HepG2 (cell line): Measurements from ENCODE around the gene FUOM. TPM values are rescaled to one million over a fixed set of nuclear protein-coding genes. Genes with fewer than 3 reads are reported as not detected.
A peak's percentile ranks its signal among the peaks of the same experiment; 100 is the strongest.

Source experiments
- ARNT ChIP-seq: fragments of 450-650 bp; IDR thresholded peaks from 2 replicates; pipeline ENCODE4 v1.6.1; 2017
- CC2D1A ChIP-seq: sonication (generic); formaldehyde crosslinking; IDR thresholded peaks from 2 replicates; pipeline ENCODE4 v1.8.1; 2023; ENCODE audit warnings: mild to moderate bottlenecking, missing genetic modification reagents
- CENPT ChIP-seq: sonication (generic); formaldehyde crosslinking; IDR thresholded peaks from 2 replicates; pipeline ENCODE4 v1.8.0; 2022; ENCODE audit warnings: low read depth, mild to moderate bottlenecking, moderate library complexity, missing genetic modification reagents
- EHMT2 ChIP-seq: fragments of 200-600 bp; sonication (generic); IDR thresholded peaks from 2 replicates; pipeline ENCODE4 v1.7.0; 2017; ENCODE audit warnings: antibody characterized with exemption, low read depth, low read length, borderline replicate concordance
- GZF1 ChIP-seq: sonication (generic); formaldehyde crosslinking; IDR thresholded peaks from 2 replicates; pipeline ENCODE4 v1.5.1; 2020; ENCODE audit warnings: mild to moderate bottlenecking, missing genetic modification reagents
- HNRNPLL ChIP-seq: fragments of 200-400 bp; formaldehyde crosslinking; IDR thresholded peaks from 2 replicates; pipeline ENCODE4 v1.6.1; 2017; ENCODE audit warnings: mild to moderate bottlenecking, low read depth, low read length; ENCODE audit not compliant: poor library complexity, severe bottlenecking
- KLF12 ChIP-seq: sonication (generic); formaldehyde crosslinking; IDR thresholded peaks from 2 replicates; pipeline ENCODE4 v1.4.0; 2020; ENCODE audit warnings: missing genetic modification reagents, borderline replicate concordance
- MTA1 ChIP-seq: sonication (generic); formaldehyde crosslinking; IDR thresholded peaks from 2 replicates; pipeline ENCODE4 v1.4.0; 2020; ENCODE audit warnings: missing genetic modification reagents, mild to moderate bottlenecking, borderline replicate concordance
- MYC ChIP-seq: sonication (generic); formaldehyde crosslinking; IDR thresholded peaks from 2 replicates; pipeline ENCODE4 v1.9.0; 2021; ENCODE audit warnings: missing genetic modification reagents, borderline replicate concordance
- MYNN ChIP-seq: sonication (generic); formaldehyde crosslinking; IDR thresholded peaks from 2 replicates; pipeline ENCODE4 v1.4.0; 2020; ENCODE audit warnings: mild to moderate bottlenecking, low read depth, missing genetic modification reagents
- NFRKB ChIP-seq: fragments of 450-650 bp; IDR thresholded peaks from 2 replicates; pipeline ENCODE4 v1.6.1; 2017
- PPARG ChIP-seq: conservative IDR thresholded peaks from 2 replicates; pipeline ENCODE4 v1.6.1; 2016; ENCODE audit warnings: missing biosample characterization, missing genetic modification reagents
- SALL2 ChIP-seq: sonication (generic); formaldehyde crosslinking; IDR thresholded peaks from 2 replicates; pipeline ENCODE4 v1.8.1; 2023; ENCODE audit warnings: mild to moderate bottlenecking, missing genetic modification reagents, inconsistent platforms
- SMARCC2 ChIP-seq: fragments of 450-650 bp; IDR thresholded peaks from 2 replicates; pipeline ENCODE4 v1.6.1; 2017; ENCODE audit warnings: antibody characterized with exemption, mild to moderate bottlenecking
- SOX6 ChIP-seq, 2 experiments: fragments of 450-650 bp in 1 of 2; sonication (generic) in 1 of 2; formaldehyde crosslinking in 1 of 2; IDR thresholded peaks; 2 replicates each; pipeline versions ENCODE4 v1.4.0 to v1.6.1; 2017 to 2020; ENCODE audit warnings: antibody characterized with exemption in 1 of 2, mild to moderate bottlenecking in 1 of 2, missing genetic modification reagents in 1 of 2
- TBP ChIP-seq: sonication (generic); formaldehyde crosslinking; IDR thresholded peaks from 2 replicates; pipeline ENCODE4 v1.5.0; 2020; ENCODE audit warnings: missing genetic modification reagents
- ZFP82 ChIP-seq: sonication (generic); formaldehyde crosslinking; IDR thresholded peaks from 2 replicates; pipeline ENCODE4 v1.5.1; 2020; ENCODE audit warnings: mild to moderate bottlenecking, missing genetic modification reagents, borderline replicate concordance
- ZNF124 ChIP-seq: sonication (generic); formaldehyde crosslinking; IDR thresholded peaks from 2 replicates; pipeline ENCODE4 v1.4.0; 2020; ENCODE audit warnings: missing genetic modification reagents
- ZNF317 ChIP-seq: sonication (generic); formaldehyde crosslinking; IDR thresholded peaks from 2 replicates; pipeline ENCODE4 v1.5.0; 2020; ENCODE audit warnings: mild to moderate bottlenecking, missing genetic modification reagents
- ZNF367 ChIP-seq: sonication (generic); formaldehyde crosslinking; IDR thresholded peaks from 2 replicates; pipeline ENCODE4 v1.4.0; 2020; ENCODE audit warnings: missing genetic modification reagents, borderline replicate concordance
- ZNF556 ChIP-seq: sonication (generic); formaldehyde crosslinking; IDR thresholded peaks from 2 replicates; pipeline ENCODE4 v1.4.0; 2020; ENCODE audit warnings: mild to moderate bottlenecking, missing genetic modification reagents, borderline replicate concordance
- ZNF572 ChIP-seq: sonication (generic); formaldehyde crosslinking; IDR thresholded peaks from 2 replicates; pipeline ENCODE4 v1.5.1; 2020; ENCODE audit warnings: mild to moderate bottlenecking, missing genetic modification reagents
- ZNF883 ChIP-seq: sonication (generic); formaldehyde crosslinking; IDR thresholded peaks from 2 replicates; pipeline ENCODE4 v1.5.1; 2020; ENCODE audit warnings: mild to moderate bottlenecking, missing genetic modification reagents; ENCODE audit errors: not compliant biosample characterization
- ZSCAN22 ChIP-seq: sonication (generic); formaldehyde crosslinking; IDR thresholded peaks from 2 replicates; pipeline ENCODE4 v1.4.0; 2020; ENCODE audit warnings: mild to moderate bottlenecking, missing genetic modification reagents
- polyA plus RNA-seq, 8 experiments: library from polyadenylated mRNA; depleted of rRNA in 3 of 8; stranded (reverse) in 7 of 8; unstranded in 1 of 8; fragments of >200 nt; fragmentation: Illumina TruSeq in 4 of 8; extraction: Trizol in 4 of 8; gene quantifications; 2 replicates each; pipeline versions ENCODE4 v1.2.1 to v1.2.3, GENCODE V29; 2011 to 2016; ENCODE audit warnings: low read depth in 4 of 8, missing spikeins in 1 of 8, mixed read lengths in 1 of 8; ENCODE audit not compliant: insufficient read depth in 1 of 8
- total RNA-seq, 5 experiments: library from RNA; depleted of rRNA; stranded (reverse); fragments of >200 nt; fragmentation: Illumina TruSeq; extraction: Trizol; gene quantifications; 2 replicates each; pipeline ENCODE4 v1.2.3, GENCODE V29; 2016; ENCODE audit warnings: low read depth in 1 of 5
- TF ChIP-seq, protein P1 (sequence below): fragments of 450-650 bp; IDR thresholded peaks from 2 replicates; pipeline ENCODE4 v1.6.1; 2016
- TF ChIP-seq, protein P2 (sequence below): sonication (generic); formaldehyde crosslinking; IDR thresholded peaks from 2 replicates; pipeline ENCODE4 v1.5.1; 2020; ENCODE audit warnings: missing genetic modification reagents, mild to moderate bottlenecking, borderline replicate concordance
- TF ChIP-seq, protein P3 (sequence below): IDR thresholded peaks from 2 replicates; pipeline ENCODE4 v1.6.1; 2016; ENCODE audit warnings: missing compliant biosample characterization, missing genetic modification reagents, borderline replicate concordance

Gene FUOM
- total and polyA plus RNA-seq, 2 of the 13 experiments (the other 11 are each of a cell fraction or from before 2014, with no cell fraction given): 27.5 to 60.4 TPM

DNA sequence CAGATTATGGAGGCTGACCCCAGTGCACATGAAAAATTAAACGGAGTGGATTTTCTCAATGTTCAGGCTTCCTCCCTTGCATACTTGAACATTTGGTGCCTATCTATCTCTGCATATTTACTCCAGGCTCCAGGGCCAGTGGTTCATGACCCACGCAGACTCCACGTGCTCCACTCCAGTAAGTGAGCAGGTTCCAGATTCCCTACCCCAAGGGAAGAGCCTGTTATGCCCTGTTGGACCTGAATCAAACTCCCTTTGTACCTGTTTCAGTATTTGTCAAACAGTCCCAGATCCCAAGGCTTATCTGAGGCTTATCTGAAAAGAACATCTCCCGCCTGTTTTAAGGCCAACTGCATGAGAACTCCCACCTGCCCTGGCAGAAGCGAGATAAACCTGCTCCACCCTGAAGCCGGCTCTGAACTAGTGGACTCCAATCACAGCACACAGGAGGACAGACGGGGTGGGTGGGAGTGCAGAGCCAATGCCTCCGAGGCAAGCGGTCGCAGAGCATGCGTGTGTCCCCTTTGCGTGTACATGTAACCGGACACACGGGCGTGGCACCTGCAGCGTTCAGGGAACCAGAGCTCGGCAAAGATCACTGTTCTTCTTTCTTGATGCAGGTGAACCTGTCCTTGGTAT, 2.3 kb upstream of the FUOM start (continued):
- TF ChIP-seq, protein P1, sequence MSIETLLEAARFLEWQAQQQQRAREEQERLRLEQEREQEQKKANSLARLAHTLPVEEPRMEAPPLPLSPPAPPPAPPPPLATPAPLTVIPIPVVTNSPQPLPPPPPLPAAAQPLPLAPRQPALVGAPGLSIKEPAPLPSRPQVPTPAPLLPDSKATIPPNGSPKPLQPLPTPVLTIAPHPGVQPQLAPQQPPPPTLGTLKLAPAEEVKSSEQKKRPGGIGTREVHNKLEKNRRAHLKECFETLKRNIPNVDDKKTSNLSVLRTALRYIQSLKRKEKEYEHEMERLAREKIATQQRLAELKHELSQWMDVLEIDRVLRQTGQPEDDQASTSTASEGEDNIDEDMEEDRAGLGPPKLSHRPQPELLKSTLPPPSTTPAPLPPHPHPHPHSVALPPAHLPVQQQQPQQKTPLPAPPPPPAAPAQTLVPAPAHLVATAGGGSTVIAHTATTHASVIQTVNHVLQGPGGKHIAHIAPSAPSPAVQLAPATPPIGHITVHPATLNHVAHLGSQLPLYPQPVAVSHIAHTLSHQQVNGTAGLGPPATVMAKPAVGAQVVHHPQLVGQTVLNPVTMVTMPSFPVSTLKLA: peak; percentile 34; the same call in 1 of the 2 replicates
- TF ChIP-seq EHMT2 (0 out of 2 replicates have a peak, but pooled peaks have one; percentile 35), ZFP82 (CRISPR knock-in tag) (no peak), HNRNPLL (no peak), ZNF367 (no peak), KLF12 (CRISPR knock-in tag) (no peak; the same call in 1 of the 2 replicates), ZNF556 (CRISPR knock-in tag) (no peak), CC2D1A (CRISPR knock-in tag) (no peak), ZSCAN22 (CRISPR knock-in tag) (no peak), GZF1 (no peak), PPARG (CRISPR knock-in tag) (no peak), SMARCC2 (no peak), SOX6 (IDR thresholded peaks at IDR 0.05) (no peak), SOX6 (CRISPR knock-in tag; IDR thresholded peaks at IDR 0.05) (no peak; the same call in 1 of the 2 replicates), ZNF572 (CRISPR knock-in tag) (no peak), ARNT (no peak), TBP (CRISPR knock-in tag) (no peak), ZNF317 (CRISPR knock-in tag) (0 out of 2 replicates have a peak, but pooled peaks have one; percentile 8), SALL2 (CRISPR knock-in tag) (peak; percentile 30; the same call in 1 of the 2 replicates), CENPT (no peak), MYC (peak; percentile 32; the same call in 1 of the 2 replicates), MYNN (CRISPR knock-in tag) (no peak), MTA1 (CRISPR knock-in tag) (0 out of 2 replicates have a peak, but pooled peaks have one; percentile 56), ZNF124 (no peak), NFRKB (no peak), ZNF883 (CRISPR knock-in tag) (no peak)
- TF ChIP-seq, protein P2, sequence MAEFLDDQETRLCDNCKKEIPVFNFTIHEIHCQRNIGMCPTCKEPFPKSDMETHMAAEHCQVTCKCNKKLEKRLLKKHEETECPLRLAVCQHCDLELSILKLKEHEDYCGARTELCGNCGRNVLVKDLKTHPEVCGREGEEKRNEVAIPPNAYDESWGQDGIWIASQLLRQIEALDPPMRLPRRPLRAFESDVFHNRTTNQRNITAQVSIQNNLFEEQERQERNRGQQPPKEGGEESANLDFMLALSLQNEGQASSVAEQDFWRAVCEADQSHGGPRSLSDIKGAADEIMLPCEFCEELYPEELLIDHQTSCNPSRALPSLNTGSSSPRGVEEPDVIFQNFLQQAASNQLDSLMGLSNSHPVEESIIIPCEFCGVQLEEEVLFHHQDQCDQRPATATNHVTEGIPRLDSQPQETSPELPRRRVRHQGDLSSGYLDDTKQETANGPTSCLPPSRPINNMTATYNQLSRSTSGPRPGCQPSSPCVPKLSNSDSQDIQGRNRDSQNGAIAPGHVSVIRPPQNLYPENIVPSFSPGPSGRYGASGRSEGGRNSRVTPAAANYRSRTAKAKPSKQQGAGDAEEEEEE (CRISPR knock-in tag): no peak
- TF ChIP-seq, protein P3, sequence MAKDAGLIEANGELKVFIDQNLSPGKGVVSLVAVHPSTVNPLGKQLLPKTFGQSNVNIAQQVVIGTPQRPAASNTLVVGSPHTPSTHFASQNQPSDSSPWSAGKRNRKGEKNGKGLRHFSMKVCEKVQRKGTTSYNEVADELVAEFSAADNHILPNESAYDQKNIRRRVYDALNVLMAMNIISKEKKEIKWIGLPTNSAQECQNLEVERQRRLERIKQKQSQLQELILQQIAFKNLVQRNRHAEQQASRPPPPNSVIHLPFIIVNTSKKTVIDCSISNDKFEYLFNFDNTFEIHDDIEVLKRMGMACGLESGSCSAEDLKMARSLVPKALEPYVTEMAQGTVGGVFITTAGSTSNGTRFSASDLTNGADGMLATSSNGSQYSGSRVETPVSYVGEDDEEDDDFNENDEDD (CRISPR knock-in tag): peak; percentile 90; the same call in 1 of the 2 replicates
